Measurements from ENCODE around the gene LYL1.

Gene LYL1

GRCh38 chr19:13074378-13074777 lies 28.3 kb downstream of the LYL1 start:
- no peaks in the 10 kb centered on the region for H3K9me3 ChIP-seq (ENCODE audit: control insufficient read depth, low read length)
- no peaks in the 10 kb centered on the region for H3K36me3 ChIP-seq (ENCODE audit: control insufficient read depth, insufficient read depth, low read length)
- peaks cover 2% of the 10 kb centered on the region for H3K27me3 ChIP-seq (replicated peaks; ENCODE audit: control insufficient read depth, insufficient read depth, low read length, poor library complexity, severe bottlenecking)
- H3K4me1 ChIP-seq (ENCODE audit: control insufficient read depth, insufficient read depth, low read length, poor library complexity, severe bottlenecking), result no peaks in the 10 kb centered on the region
- H3K27ac ChIP-seq (ENCODE audit: insufficient read depth, low read length, poor library complexity, severe bottlenecking), result no peak overlapping the region
- H3K4me3 ChIP-seq (ENCODE audit: insufficient read depth, low read depth, low read length, poor library complexity, severe bottlenecking), result no peak overlapping the region
- no peak for DNase-seq

- H3K36me3 ChIP-seq (ENCODE audit: control insufficient read depth, insufficient read depth, low read length), result no peaks in the 10 kb centered on the region
- H3K9me3 ChIP-seq (ENCODE audit: control insufficient read depth, low read length), result no peaks in the 10 kb centered on the region
- H3K27me3 ChIP-seq (replicated peaks; ENCODE audit: control insufficient read depth, insufficient read depth, low read length, poor library complexity, severe bottlenecking), result peaks cover 2% of the 10 kb centered on the region
- no peak overlapping the region for H3K27ac ChIP-seq (ENCODE audit: insufficient read depth, low read length, poor library complexity, severe bottlenecking)
- DNase-seq, result no peak
- no peak overlapping the region for H3K4me3 ChIP-seq (ENCODE audit: insufficient read depth, low read depth, low read length, poor library complexity, severe bottlenecking)
- no peaks in the 10 kb centered on the region for H3K4me1 ChIP-seq (ENCODE audit: control insufficient read depth, insufficient read depth, low read length, poor library complexity, severe bottlenecking)
Measured at GRCh38 chr19:13073263-13073662, 29.4 kb downstream of the LYL1 start.

- no peak overlapping the region for H3K4me3 ChIP-seq (ENCODE audit: insufficient read depth, low read depth, low read length, poor library complexity, severe bottlenecking)
- H3K36me3 ChIP-seq (ENCODE audit: control insufficient read depth, insufficient read depth, low read length), result no peaks in the 10 kb centered on the region
- peaks cover 2% of the 10 kb centered on the region for H3K27me3 ChIP-seq (replicated peaks; ENCODE audit: control insufficient read depth, insufficient read depth, low read length, poor library complexity, severe bottlenecking)
- DNase-seq, result no peak
- H3K27ac ChIP-seq (ENCODE audit: insufficient read depth, low read length, poor library complexity, severe bottlenecking), result no peak overlapping the region
- H3K4me1 ChIP-seq (ENCODE audit: control insufficient read depth, insufficient read depth, low read length, poor library complexity, severe bottlenecking), result no peaks in the 10 kb centered on the region
- no peaks in the 10 kb centered on the region for H3K9me3 ChIP-seq (ENCODE audit: control insufficient read depth, low read length)
Measured at GRCh38 chr19:13072188-13072908, 30.3 kb downstream of the LYL1 start.

GRCh38 chr19:13071444-13072187 lies 31.0 kb downstream of the LYL1 start:
- H3K27me3 ChIP-seq (replicated peaks; ENCODE audit: control insufficient read depth, insufficient read depth, low read length, poor library complexity, severe bottlenecking), result peaks cover 2% of the 10 kb centered on the region
- no peak overlapping the region for H3K27ac ChIP-seq (ENCODE audit: insufficient read depth, low read length, poor library complexity, severe bottlenecking)
- H3K9me3 ChIP-seq (ENCODE audit: control insufficient read depth, low read length), result no peaks in the 10 kb centered on the region
- no peak for DNase-seq
- H3K4me1 ChIP-seq (ENCODE audit: control insufficient read depth, insufficient read depth, low read length, poor library complexity, severe bottlenecking), result no peaks in the 10 kb centered on the region
- H3K4me3 ChIP-seq (ENCODE audit: insufficient read depth, low read depth, low read length, poor library complexity, severe bottlenecking), result no peak overlapping the region
- H3K36me3 ChIP-seq (ENCODE audit: control insufficient read depth, insufficient read depth, low read length), result no peaks in the 10 kb centered on the region

- H3K36me3 ChIP-seq (ENCODE audit: control insufficient read depth, insufficient read depth, low read length), result no peaks in the 10 kb centered on the region
- H3K4me1 ChIP-seq (ENCODE audit: control insufficient read depth, insufficient read depth, low read length, poor library complexity, severe bottlenecking), result no peaks in the 10 kb centered on the region
- H3K27ac ChIP-seq (ENCODE audit: insufficient read depth, low read length, poor library complexity, severe bottlenecking), result no peak overlapping the region
- no peaks in the 10 kb centered on the region for H3K9me3 ChIP-seq (ENCODE audit: control insufficient read depth, low read length)
- H3K27me3 ChIP-seq (replicated peaks; ENCODE audit: control insufficient read depth, insufficient read depth, low read length, poor library complexity, severe bottlenecking), result peaks cover 2% of the 10 kb centered on the region
- no peak for DNase-seq
- no peak overlapping the region for H3K4me3 ChIP-seq (ENCODE audit: insufficient read depth, low read depth, low read length, poor library complexity, severe bottlenecking)
Measured at GRCh38 chr19:13070425-13071140, 32.1 kb downstream of the LYL1 start.

- no peaks in the 10 kb centered on the region for H3K4me1 ChIP-seq (ENCODE audit: control insufficient read depth, insufficient read depth, low read length, poor library complexity, severe bottlenecking)
- no peaks in the 10 kb centered on the region for H3K36me3 ChIP-seq (ENCODE audit: control insufficient read depth, insufficient read depth, low read length)
- no peaks in the 10 kb centered on the region for H3K9me3 ChIP-seq (ENCODE audit: control insufficient read depth, low read length)
- H3K27me3 ChIP-seq (replicated peaks; ENCODE audit: control insufficient read depth, insufficient read depth, low read length, poor library complexity, severe bottlenecking), result peaks cover 2% of the 10 kb centered on the region
- no peak overlapping the region for H3K27ac ChIP-seq (ENCODE audit: insufficient read depth, low read length, poor library complexity, severe bottlenecking)
- no peak for DNase-seq
- H3K4me3 ChIP-seq (ENCODE audit: insufficient read depth, low read depth, low read length, poor library complexity, severe bottlenecking), result no peak overlapping the region
Measured at GRCh38 chr19:13069415-13070359, 33.0 kb downstream of the LYL1 start.

GRCh38 chr19:13068085-13068846 lies 34.4 kb downstream of the LYL1 start:
- Histone ChIP-seq H3K4me3 (ENCODE audit: insufficient read depth, low read depth, low read length, poor library complexity, severe bottlenecking) (no peak overlapping the region), H3K36me3 (ENCODE audit: control insufficient read depth, insufficient read depth, low read length) (no peaks in the 10 kb centered on the region), H3K9me3 (ENCODE audit: control insufficient read depth, low read length) (no peaks in the 10 kb centered on the region), H3K4me1 (ENCODE audit: control insufficient read depth, insufficient read depth, low read length, poor library complexity, severe bottlenecking) (no peaks in the 10 kb centered on the region), H3K27me3 (replicated peaks; ENCODE audit: control insufficient read depth, insufficient read depth, low read length, poor library complexity, severe bottlenecking) (peaks cover 2% of the 10 kb centered on the region), H3K27ac (ENCODE audit: insufficient read depth, low read length, poor library complexity, severe bottlenecking) (no peak overlapping the region)
- no peak for DNase-seq

GRCh38 chr19:13066933-13067807 lies 35.5 kb downstream of the LYL1 start:
- Histone ChIP-seq H3K36me3 (ENCODE audit: control insufficient read depth, insufficient read depth, low read length) (no peaks in the 10 kb centered on the region), H3K27me3 (replicated peaks; ENCODE audit: control insufficient read depth, insufficient read depth, low read length, poor library complexity, severe bottlenecking) (peaks cover 2% of the 10 kb centered on the region), H3K4me1 (ENCODE audit: control insufficient read depth, insufficient read depth, low read length, poor library complexity, severe bottlenecking) (no peaks in the 10 kb centered on the region), H3K4me3 (ENCODE audit: insufficient read depth, low read depth, low read length, poor library complexity, severe bottlenecking) (no peak overlapping the region), H3K9me3 (ENCODE audit: control insufficient read depth, low read length) (no peaks in the 10 kb centered on the region), H3K27ac (ENCODE audit: insufficient read depth, low read length, poor library complexity, severe bottlenecking) (no peak overlapping the region)
- no peak for DNase-seq
